Panc1 (cell line): ENCODE measurements around the gene GALNT18. TPM values are rescaled to one million over a fixed set of nuclear protein-coding genes. Genes with fewer than 3 reads are reported as not detected.

Source experiments
- ATAC-seq: fragments of 200-7000 bp; cut with Tn5 transposase; 2 replicates; pipeline ENCODE4 v1.9.1; 2020; ENCODE audit warnings: mild to moderate bottlenecking, moderate library complexity
- BruUV-seq: library from RNA; stranded (reverse); fragments of 400-500 nt; replicated peaks from 2 replicates; lab custom pipeline; 2021; lab: Mats Ljungman, UMichigan
- CTCF ChIA-PET: fragments of 300-600 bp; sonication (Branson Sonifier 250); formaldehyde crosslinking; loops from one replicate; lab custom pipeline; 2022; ENCODE audit warnings: antibody characterized with exemption; lab: Charles Lee
- POLR2A ChIA-PET: fragments of 300-600 bp; sonication (Branson Sonifier 250); formaldehyde crosslinking; loops from one replicate; lab custom pipeline; 2022; ENCODE audit warnings: antibody characterized with exemption; lab: Charles Lee
- DNase-seq: peaks from one replicate; pipeline ENCODE4 v3.0.0-alpha.2; 2010; ENCODE audit warnings: low read depth, low spot score
- H3K27ac ChIP-seq: 2 replicates; pipeline ENCODE4 v1.5.1; 2011; ENCODE audit warnings: mild to moderate bottlenecking, low read length, inconsistent platforms
- H3K27me3 ChIP-seq: fragments of 200-500 bp; sonication (Bioruptor generic); 2 replicates; pipeline ENCODE4 v1.6.0; 2014; ENCODE audit warnings: low read length, inconsistent platforms; ENCODE audit not compliant: control insufficient read depth, insufficient read depth
- H3K36me3 ChIP-seq: fragments of 200-500 bp; sonication (Bioruptor generic); 2 replicates; pipeline ENCODE4 v1.5.1; 2014; ENCODE audit warnings: inconsistent platforms, mild to moderate bottlenecking, low read length, moderate library complexity; ENCODE audit not compliant: control insufficient read depth, insufficient read depth
- H3K4me1 ChIP-seq: 2 replicates; pipeline ENCODE4 v1.5.1; 2011; ENCODE audit warnings: inconsistent platforms, mild to moderate bottlenecking, low read length, moderate library complexity; ENCODE audit not compliant: control insufficient read depth, insufficient read depth
- H3K4me3 ChIP-seq, 2 experiments: 2 replicates each; pipeline ENCODE4 v1.5.1; 2011 to 2012; ENCODE audit warnings: low read depth in 2 of 2, low read length in 2 of 2, mild to moderate bottlenecking in 2 of 2, inconsistent platforms in 1 of 2, moderate library complexity in 1 of 2
- H3K9me3 ChIP-seq: fragments of 200-500 bp; sonication (Bioruptor generic); 2 replicates; pipeline ENCODE4 v1.5.1; 2014; ENCODE audit warnings: low read depth, mild to moderate bottlenecking, inconsistent platforms, low read length, moderate library complexity; ENCODE audit not compliant: control insufficient read depth, insufficient read depth
- CTCF ChIP-seq: fragments of 450-650 bp; IDR thresholded peaks from 2 replicates; pipeline ENCODE4 v1.5.1; 2017; ENCODE audit warnings: mild to moderate bottlenecking
- POLR2AphosphoS5 ChIP-seq: IDR thresholded peaks from 2 replicates; pipeline ENCODE4 v1.6.1; 2012; ENCODE audit warnings: mild to moderate bottlenecking, low read depth, low read length, moderate library complexity
- REST ChIP-seq, 2 experiments: IDR thresholded peaks; 2 replicates each; pipeline ENCODE4 v1.6.1; 2011 to 2012; ENCODE audit warnings: low read depth in 2 of 2, control low read depth in 1 of 2, low read length in 1 of 2, mild to moderate bottlenecking in 1 of 2, moderate library complexity in 1 of 2; ENCODE audit not compliant: insufficient read depth in 1 of 2
- SIN3A ChIP-seq: IDR thresholded peaks from 2 replicates; pipeline ENCODE4 v1.6.1; 2012; ENCODE audit warnings: low read depth, mild to moderate bottlenecking, low read length, moderate library complexity, borderline replicate concordance; ENCODE audit not compliant: insufficient read depth
- TCF7L2 ChIP-seq: IDR thresholded peaks from 2 replicates; pipeline ENCODE4 v1.6.1; 2011; ENCODE audit warnings: mild to moderate bottlenecking, low read depth, low read length, inconsistent platforms
- in situ Hi-C: cut with HindIII; loops from 2 replicates; pipeline ENCODE4 v1.10.0; 2016; ENCODE audit warnings: low sequenced_read_pairs, low pct_unique_long_range_greater_than_20kb
- intact Hi-C: fragments of 100-400 bp; cut with micrococcal nuclease; formaldehyde crosslinking; loops from one replicate; pipeline ENCODE4 v1.10.0; 2022; ENCODE audit not compliant: unreplicated experiment
- total RNA-seq: library from RNA; stranded (reverse); gene quantifications from one replicate; pipeline ENCODE4 v1.2.1, GENCODE V29; 2021; ENCODE audit not compliant: unreplicated experiment

GALNT18 gene
- total RNA-seq, 1 experiment from 2014 or later, result 8.6 TPM

- TF ChIP-seq REST (IDR thresholded peaks at IDR 0.05; ENCODE audit: insufficient read depth in 1 of 2, low read depth in 2 of 2, low read length in 1 of 2), result no peak
- POLR2A ChIA-PET, result interaction anchor here (0.6 kb wide), 1 partner anchor 911 kb away, joined by 5 read pairs; no protein-coding TSS in a partner anchor
- CTCF ChIA-PET, result interaction anchor here (0.6 kb wide), 1 partner anchor 314 kb away, joined by 8 read pairs; no protein-coding TSS in a partner anchor
- no TSS peak for BruUV-seq
- no peaks in the 10 kb centered on the region for H3K9me3 ChIP-seq
- no peak for ATAC-seq
- no peaks in the 10 kb centered on the region for H3K36me3 ChIP-seq
- in situ Hi-C loops (no loop called here), intact Hi-C loops (no loop called here)
- H3K27ac ChIP-seq, result no peak overlapping the region
- no peak for DNase-seq
- peaks cover 2% of the 10 kb centered on the region; the same call in 1 of the 2 replicates for H3K27me3 ChIP-seq
- H3K4me1 ChIP-seq, result no peaks in the 10 kb centered on the region
- H3K4me3 ChIP-seq, result no peak overlapping the region
Observed at GRCh38 chr11:11247576-11247975, 374.2 kb downstream of the GALNT18 start.

- CTCF ChIA-PET, result interaction anchor here (0.6 kb wide), 1 partner anchor 313 kb away, joined by 8 read pairs; no protein-coding TSS in a partner anchor
- no peaks in the 10 kb centered on the region for H3K4me1 ChIP-seq
- no peak overlapping the region for H3K27ac ChIP-seq
- intact Hi-C loops (no loop called here), in situ Hi-C loops (no loop called here)
- H3K4me3 ChIP-seq, result no peak overlapping the region
- POLR2A ChIA-PET, result interaction anchor here (0.6 kb wide), 1 partner anchor 911 kb away, joined by 5 read pairs; no protein-coding TSS in a partner anchor
- no TSS peak for BruUV-seq
- peaks cover 2% of the 10 kb centered on the region; the same call in 1 of the 2 replicates for H3K27me3 ChIP-seq
- DNase-seq, result no peak
- ATAC-seq, result no peak
- H3K9me3 ChIP-seq, result no peaks in the 10 kb centered on the region
- H3K36me3 ChIP-seq, result no peaks in the 10 kb centered on the region
- TF ChIP-seq REST (IDR thresholded peaks at IDR 0.05; ENCODE audit: insufficient read depth in 1 of 2, low read depth in 2 of 2, low read length in 1 of 2) (no peak), CTCF (no peak), POLR2AphosphoS5 (no peak), SIN3A (no peak), TCF7L2 (no peak)
Observed at GRCh38 chr11:11247086-11247485, 374.7 kb downstream of the GALNT18 start.
